ENCODE measurements around the gene AP2A2.

Gene AP2A2

GRCh38 chr11:1018091-1018490 lies 92.4 kb downstream of the AP2A2 start:
- H2AFZ ChIP-seq (ENCODE audit: low read length) = no peak overlapping the region
- H3K36me3 ChIP-seq (ENCODE audit: insufficient read depth, low read length) = no peaks in the 10 kb centered on the region
- H3F3A ChIP-seq (ENCODE audit: low read depth) = no peaks in the 10 kb centered on the region
- H3K79me2 ChIP-seq (ENCODE audit: insufficient read depth, low read length) = no peaks in the 10 kb centered on the region
- H3K4me3 ChIP-seq (ENCODE audit: low read length, poor library complexity, severe bottlenecking) = no peak overlapping the region
- no peak overlapping the region for H3K9ac ChIP-seq (ENCODE audit: low read depth, low read length, poor library complexity, severe bottlenecking)
- H3K4me1 ChIP-seq (ENCODE audit: insufficient read depth, low read length, poor library complexity, severe bottlenecking) = no peaks in the 10 kb centered on the region
- TF ChIP-seq CTCF (conservative IDR thresholded peaks at IDR 0.05; ENCODE audit: low read length) (no peak), EZH2phosphoT487 (IDR thresholded peaks at IDR 0.05; ENCODE audit: borderline replicate concordance) (no peak)
- H4K20me1 ChIP-seq (ENCODE audit: insufficient read depth, low read length, poor library complexity, severe bottlenecking) = no peaks in the 10 kb centered on the region
- no peaks in the 10 kb centered on the region for H3K9me2 ChIP-seq (replicated peaks; ENCODE audit: low read depth, low read length)
- no peaks in the 10 kb centered on the region for H3K27me3 ChIP-seq (ENCODE audit: insufficient read depth, low read length, poor library complexity, severe bottlenecking)
- H3K4me2 ChIP-seq (ENCODE audit: low read depth, low read length, poor library complexity, severe bottlenecking) = no peak overlapping the region
- no peaks in the 10 kb centered on the region for H3K9me3 ChIP-seq (ENCODE audit: insufficient read depth, low read depth, low read length)

- Histone ChIP-seq H3K9me2 (replicated peaks; ENCODE audit: low read depth, low read length) (no peaks in the 10 kb centered on the region), H2AFZ (ENCODE audit: low read length) (no peak overlapping the region), H3K36me3 (ENCODE audit: insufficient read depth, low read length) (no peaks in the 10 kb centered on the region), H4K20me1 (ENCODE audit: insufficient read depth, low read length, poor library complexity, severe bottlenecking) (no peaks in the 10 kb centered on the region), H3K4me3 (ENCODE audit: low read length, poor library complexity, severe bottlenecking) (no peak overlapping the region), H3K9me3 (ENCODE audit: insufficient read depth, low read depth, low read length) (no peaks in the 10 kb centered on the region), H3K27me3 (ENCODE audit: insufficient read depth, low read length, poor library complexity, severe bottlenecking) (no peaks in the 10 kb centered on the region), H3K9ac (ENCODE audit: low read depth, low read length, poor library complexity, severe bottlenecking) (no peak overlapping the region), H3K79me2 (ENCODE audit: insufficient read depth, low read length) (no peaks in the 10 kb centered on the region), H3F3A (ENCODE audit: low read depth) (no peaks in the 10 kb centered on the region), H3K4me2 (ENCODE audit: low read depth, low read length, poor library complexity, severe bottlenecking) (no peak overlapping the region), H3K4me1 (ENCODE audit: insufficient read depth, low read length, poor library complexity, severe bottlenecking) (no peaks in the 10 kb centered on the region)
- TF ChIP-seq CTCF (conservative IDR thresholded peaks at IDR 0.05; ENCODE audit: low read length) (no peak), EZH2phosphoT487 (IDR thresholded peaks at IDR 0.05; ENCODE audit: borderline replicate concordance) (no peak)
These were observed 93.7 kb downstream of the AP2A2 start for GRCh38 chr11:1019321-1019910.

- Histone ChIP-seq H3K9ac (ENCODE audit: low read depth, low read length, poor library complexity, severe bottlenecking) (no peak overlapping the region), H3K27me3 (ENCODE audit: insufficient read depth, low read length, poor library complexity, severe bottlenecking) (no peaks in the 10 kb centered on the region), H3K4me3 (ENCODE audit: low read length, poor library complexity, severe bottlenecking) (no peak overlapping the region), H3K4me1 (ENCODE audit: insufficient read depth, low read length, poor library complexity, severe bottlenecking) (no peaks in the 10 kb centered on the region), H2AFZ (ENCODE audit: low read length) (no peak overlapping the region), H3F3A (ENCODE audit: low read depth) (no peaks in the 10 kb centered on the region), H4K20me1 (ENCODE audit: insufficient read depth, low read length, poor library complexity, severe bottlenecking) (no peaks in the 10 kb centered on the region), H3K9me3 (ENCODE audit: insufficient read depth, low read depth, low read length) (no peaks in the 10 kb centered on the region), H3K36me3 (ENCODE audit: insufficient read depth, low read length) (no peaks in the 10 kb centered on the region), H3K9me2 (replicated peaks; ENCODE audit: low read depth, low read length) (no peaks in the 10 kb centered on the region), H3K4me2 (ENCODE audit: low read depth, low read length, poor library complexity, severe bottlenecking) (no peak overlapping the region), H3K79me2 (ENCODE audit: insufficient read depth, low read length) (no peaks in the 10 kb centered on the region)
- TF ChIP-seq CTCF (conservative IDR thresholded peaks at IDR 0.05; ENCODE audit: low read length) (no peak), EZH2phosphoT487 (IDR thresholded peaks at IDR 0.05; ENCODE audit: borderline replicate concordance) (no peak)
These were observed 94.7 kb downstream of the AP2A2 start for GRCh38 chr11:1020211-1020905.

Measured in Loucy (cell line).